A549 (cell line): ENCODE measurements around the gene ZNF791.

Experiments used
- CHD2 ChIP-seq: fragments of 150-350 bp; IDR thresholded peaks from 2 replicates; pipeline ENCODE4 v1.6.1; 2014; ENCODE audit warnings: low read length; ENCODE audit not compliant: partially characterized antibody
- FOSL2 ChIP-seq, 2 experiments: fragments of 450-650 bp in 1 of 2; fragments of >200 bp in 1 of 2; sonication (Bioruptor Twin) in 1 of 2; formaldehyde crosslinking; IDR thresholded peaks; 2 replicates each; pipeline versions ENCODE4 v1.5.0 to v1.6.1; 2016 to 2020; ENCODE audit warnings: mild to moderate bottlenecking in 1 of 2, moderate library complexity in 1 of 2
- JUN ChIP-seq, 2 experiments: fragments of >200 bp; sonication (Bioruptor Twin); formaldehyde crosslinking; IDR thresholded peaks; 2 replicates in 1 of 2; 3 replicates in 1 of 2; pipeline ENCODE4 v1.6.1; 2016 to 2017
- KDM5A ChIP-seq: fragments of 200-600 bp; sonication (generic); IDR thresholded peaks from 2 replicates; pipeline ENCODE4 v1.6.1; 2016; ENCODE audit warnings: antibody characterized with exemption, mild to moderate bottlenecking
- MAZ ChIP-seq: fragments of 150-350 bp; IDR thresholded peaks from 2 replicates; pipeline ENCODE4 v1.6.1; 2014; ENCODE audit warnings: antibody characterized with exemption, low read depth, low read length, borderline replicate concordance
- POLR2A ChIP-seq: IDR thresholded peaks from 2 replicates; pipeline ENCODE4 v1.6.1; 2012; ENCODE audit warnings: mild to moderate bottlenecking, low read length
- RAD21 ChIP-seq, 2 experiments: fragments of >200 bp in 1 of 2; sonication (Bioruptor Twin) in 1 of 2; formaldehyde crosslinking in 1 of 2; IDR thresholded peaks in 1 of 2; conservative IDR thresholded peaks in 1 of 2; 2 replicates in 1 of 2; 3 replicates in 1 of 2; pipeline ENCODE4 v1.6.1; 2012 to 2018; ENCODE audit warnings: inconsistent platforms in 1 of 2
- TP53 ChIP-seq: fragments of 250-450 bp; sonication (Bioruptor Pico); IDR thresholded peaks from 2 replicates; pipeline ENCODE4 v1.5.0; 2021; ENCODE audit warnings: mild to moderate bottlenecking, moderate library complexity
- ZC3H11A ChIP-seq: fragments of 450-650 bp; IDR thresholded peaks from 2 replicates; pipeline ENCODE4 v1.6.1; 2014; ENCODE audit warnings: antibody characterized with exemption, mild to moderate bottlenecking
- TF ChIP-seq, protein P1 (sequence below): fragments of >200 bp; sonication (Bioruptor Twin); formaldehyde crosslinking; IDR thresholded peaks from 3 replicates; pipeline ENCODE4 v1.5.1; 2016
- TF ChIP-seq, protein P2 (sequence below): IDR thresholded peaks from 2 replicates; pipeline ENCODE4 v1.6.1; 2012; ENCODE audit warnings: low read depth, borderline replicate concordance
- TF ChIP-seq, protein P3 (sequence below): fragments of 200-600 bp; sonication (generic); IDR thresholded peaks from 2 replicates; pipeline ENCODE4 v1.6.1; 2016; ENCODE audit warnings: antibody characterized with exemption, mild to moderate bottlenecking, moderate library complexity
- TF ChIP-seq, protein P4 (sequence below): fragments of >200 bp; sonication (Bioruptor Twin); formaldehyde crosslinking; IDR thresholded peaks from 2 replicates; pipeline ENCODE4 v1.6.1; 2016
- TF ChIP-seq, protein P5 (sequence below): IDR thresholded peaks from 2 replicates; pipeline ENCODE4 v1.6.1; 2012

DNA sequence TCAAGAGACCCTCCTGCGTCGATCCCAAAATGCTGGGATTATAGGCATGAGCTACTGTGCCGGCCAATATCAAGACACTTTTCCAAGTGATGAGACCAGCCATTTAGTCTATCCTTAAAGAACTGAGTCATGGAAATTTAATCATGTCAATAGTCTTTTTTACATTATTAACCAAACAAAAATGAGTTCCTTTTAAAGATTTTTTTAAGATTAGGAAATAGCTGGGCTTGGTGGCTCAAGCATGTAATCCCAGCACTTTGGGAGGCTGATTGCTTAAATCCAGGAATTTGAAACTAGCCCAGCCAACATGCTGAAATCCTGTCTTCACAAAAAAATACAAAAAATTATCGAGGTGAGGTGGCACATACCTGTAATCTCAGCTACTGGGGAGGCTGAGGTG is 42.8 kb upstream of the ZNF791 start:
- TF ChIP-seq, protein P1, sequence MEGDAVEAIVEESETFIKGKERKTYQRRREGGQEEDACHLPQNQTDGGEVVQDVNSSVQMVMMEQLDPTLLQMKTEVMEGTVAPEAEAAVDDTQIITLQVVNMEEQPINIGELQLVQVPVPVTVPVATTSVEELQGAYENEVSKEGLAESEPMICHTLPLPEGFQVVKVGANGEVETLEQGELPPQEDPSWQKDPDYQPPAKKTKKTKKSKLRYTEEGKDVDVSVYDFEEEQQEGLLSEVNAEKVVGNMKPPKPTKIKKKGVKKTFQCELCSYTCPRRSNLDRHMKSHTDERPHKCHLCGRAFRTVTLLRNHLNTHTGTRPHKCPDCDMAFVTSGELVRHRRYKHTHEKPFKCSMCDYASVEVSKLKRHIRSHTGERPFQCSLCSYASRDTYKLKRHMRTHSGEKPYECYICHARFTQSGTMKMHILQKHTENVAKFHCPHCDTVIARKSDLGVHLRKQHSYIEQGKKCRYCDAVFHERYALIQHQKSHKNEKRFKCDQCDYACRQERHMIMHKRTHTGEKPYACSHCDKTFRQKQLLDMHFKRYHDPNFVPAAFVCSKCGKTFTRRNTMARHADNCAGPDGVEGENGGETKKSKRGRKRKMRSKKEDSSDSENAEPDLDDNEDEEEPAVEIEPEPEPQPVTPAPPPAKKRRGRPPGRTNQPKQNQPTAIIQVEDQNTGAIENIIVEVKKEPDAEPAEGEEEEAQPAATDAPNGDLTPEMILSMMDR: no peak
- TF ChIP-seq JUN (IDR thresholded peaks at IDR 0.05) (no peak), POLR2A (no peak), KDM5A (no peak), ZC3H11A (no peak), MAZ (no peak), CHD2 (no peak), TP53 (CRISPR knock-in tag) (no peak), FOSL2 (IDR thresholded peaks at IDR 0.05) (no peak), FOSL2 (CRISPR knock-in tag; IDR thresholded peaks at IDR 0.05) (no peak), RAD21 (conservative IDR thresholded peaks at IDR 0.05 in 1 of 2, IDR thresholded peaks at IDR 0.05 in 1 of 2) (no peak)
- TF ChIP-seq, protein P2, sequence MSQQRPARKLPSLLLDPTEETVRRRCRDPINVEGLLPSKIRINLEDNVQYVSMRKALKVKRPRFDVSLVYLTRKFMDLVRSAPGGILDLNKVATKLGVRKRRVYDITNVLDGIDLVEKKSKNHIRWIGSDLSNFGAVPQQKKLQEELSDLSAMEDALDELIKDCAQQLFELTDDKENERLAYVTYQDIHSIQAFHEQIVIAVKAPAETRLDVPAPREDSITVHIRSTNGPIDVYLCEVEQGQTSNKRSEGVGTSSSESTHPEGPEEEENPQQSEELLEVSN: no peak
- TF ChIP-seq, protein P3, sequence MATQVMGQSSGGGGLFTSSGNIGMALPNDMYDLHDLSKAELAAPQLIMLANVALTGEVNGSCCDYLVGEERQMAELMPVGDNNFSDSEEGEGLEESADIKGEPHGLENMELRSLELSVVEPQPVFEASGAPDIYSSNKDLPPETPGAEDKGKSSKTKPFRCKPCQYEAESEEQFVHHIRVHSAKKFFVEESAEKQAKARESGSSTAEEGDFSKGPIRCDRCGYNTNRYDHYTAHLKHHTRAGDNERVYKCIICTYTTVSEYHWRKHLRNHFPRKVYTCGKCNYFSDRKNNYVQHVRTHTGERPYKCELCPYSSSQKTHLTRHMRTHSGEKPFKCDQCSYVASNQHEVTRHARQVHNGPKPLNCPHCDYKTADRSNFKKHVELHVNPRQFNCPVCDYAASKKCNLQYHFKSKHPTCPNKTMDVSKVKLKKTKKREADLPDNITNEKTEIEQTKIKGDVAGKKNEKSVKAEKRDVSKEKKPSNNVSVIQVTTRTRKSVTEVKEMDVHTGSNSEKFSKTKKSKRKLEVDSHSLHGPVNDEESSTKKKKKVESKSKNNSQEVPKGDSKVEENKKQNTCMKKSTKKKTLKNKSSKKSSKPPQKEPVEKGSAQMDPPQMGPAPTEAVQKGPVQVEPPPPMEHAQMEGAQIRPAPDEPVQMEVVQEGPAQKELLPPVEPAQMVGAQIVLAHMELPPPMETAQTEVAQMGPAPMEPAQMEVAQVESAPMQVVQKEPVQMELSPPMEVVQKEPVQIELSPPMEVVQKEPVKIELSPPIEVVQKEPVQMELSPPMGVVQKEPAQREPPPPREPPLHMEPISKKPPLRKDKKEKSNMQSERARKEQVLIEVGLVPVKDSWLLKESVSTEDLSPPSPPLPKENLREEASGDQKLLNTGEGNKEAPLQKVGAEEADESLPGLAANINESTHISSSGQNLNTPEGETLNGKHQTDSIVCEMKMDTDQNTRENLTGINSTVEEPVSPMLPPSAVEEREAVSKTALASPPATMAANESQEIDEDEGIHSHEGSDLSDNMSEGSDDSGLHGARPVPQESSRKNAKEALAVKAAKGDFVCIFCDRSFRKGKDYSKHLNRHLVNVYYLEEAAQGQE: no peak
- TF ChIP-seq, protein P4, sequence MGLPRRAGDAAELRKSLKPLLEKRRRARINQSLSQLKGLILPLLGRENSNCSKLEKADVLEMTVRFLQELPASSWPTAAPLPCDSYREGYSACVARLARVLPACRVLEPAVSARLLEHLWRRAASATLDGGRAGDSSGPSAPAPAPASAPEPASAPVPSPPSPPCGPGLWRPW: no peak
- TF ChIP-seq, protein P5, sequence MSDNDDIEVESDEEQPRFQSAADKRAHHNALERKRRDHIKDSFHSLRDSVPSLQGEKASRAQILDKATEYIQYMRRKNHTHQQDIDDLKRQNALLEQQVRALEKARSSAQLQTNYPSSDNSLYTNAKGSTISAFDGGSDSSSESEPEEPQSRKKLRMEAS: no peak
